Activated CD4-positive, alpha-beta T cell treated with anti-CD3 and anti-CD28 coated beads, Interleukin-2, amount 50 U/mL, for 4 hours (primary cell): ENCODE data around the gene CTDP1.
A peak's percentile ranks its signal among the peaks of the same experiment; 100 is the strongest.

Experiments used
- DNase-seq, 2 experiments: peaks; one replicate each; pipeline ENCODE4 v3.0.0-alpha.2; 2020

Gene CTDP1

DNA sequence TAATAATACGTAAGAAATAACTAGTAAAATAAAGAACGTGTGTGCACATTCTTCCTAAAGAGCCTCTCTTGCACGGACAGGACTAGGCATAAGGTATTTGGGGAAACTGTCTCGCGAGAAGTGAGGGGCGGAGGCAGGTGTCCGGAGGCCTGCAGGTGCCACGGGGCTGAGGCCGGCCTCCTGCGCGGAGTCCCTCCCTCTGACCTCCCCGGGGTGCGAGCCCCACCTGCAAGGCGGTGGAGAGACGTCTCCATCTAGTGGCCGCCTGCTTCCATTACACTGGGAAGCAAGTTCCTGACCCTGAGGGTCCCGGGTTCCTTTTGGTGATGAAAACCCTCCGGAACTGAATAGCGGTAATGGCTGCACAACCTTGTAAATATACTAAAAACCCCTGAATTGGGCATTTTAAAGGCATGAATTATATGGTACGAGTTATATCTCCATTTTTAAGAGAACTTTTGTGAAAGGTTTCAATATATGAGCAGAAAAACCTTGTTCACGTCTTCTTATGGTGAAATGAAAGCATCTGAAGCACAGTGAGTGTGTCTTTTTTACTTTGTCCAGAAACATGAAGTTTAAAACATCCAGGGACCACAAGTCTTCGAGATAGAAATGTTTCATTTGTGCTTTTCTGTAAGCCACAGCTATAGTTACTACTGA, 35.5 kb upstream of the CTDP1 start:
- DNase-seq = peak; percentile 62 to 65

DNA sequence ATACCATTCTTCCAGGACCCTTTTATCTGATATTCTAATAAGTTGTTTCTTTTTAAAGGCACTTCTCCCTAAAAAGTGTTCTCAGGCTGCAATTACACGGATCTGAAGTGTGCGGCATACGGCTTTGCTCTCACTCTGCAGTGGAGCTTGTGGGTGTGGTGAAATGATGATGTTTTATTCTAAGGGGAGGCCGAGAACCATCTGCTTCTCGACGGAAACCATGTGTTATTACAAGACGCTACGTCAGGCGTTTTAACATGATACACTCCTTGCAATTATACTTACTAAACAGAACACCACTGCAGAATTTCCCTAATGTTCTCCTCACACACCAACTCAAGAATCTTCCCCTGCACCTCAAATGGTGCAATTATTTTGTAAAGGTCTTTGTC, 34.9 kb upstream of the CTDP1 start:
- DNase-seq = no peak

DNA sequence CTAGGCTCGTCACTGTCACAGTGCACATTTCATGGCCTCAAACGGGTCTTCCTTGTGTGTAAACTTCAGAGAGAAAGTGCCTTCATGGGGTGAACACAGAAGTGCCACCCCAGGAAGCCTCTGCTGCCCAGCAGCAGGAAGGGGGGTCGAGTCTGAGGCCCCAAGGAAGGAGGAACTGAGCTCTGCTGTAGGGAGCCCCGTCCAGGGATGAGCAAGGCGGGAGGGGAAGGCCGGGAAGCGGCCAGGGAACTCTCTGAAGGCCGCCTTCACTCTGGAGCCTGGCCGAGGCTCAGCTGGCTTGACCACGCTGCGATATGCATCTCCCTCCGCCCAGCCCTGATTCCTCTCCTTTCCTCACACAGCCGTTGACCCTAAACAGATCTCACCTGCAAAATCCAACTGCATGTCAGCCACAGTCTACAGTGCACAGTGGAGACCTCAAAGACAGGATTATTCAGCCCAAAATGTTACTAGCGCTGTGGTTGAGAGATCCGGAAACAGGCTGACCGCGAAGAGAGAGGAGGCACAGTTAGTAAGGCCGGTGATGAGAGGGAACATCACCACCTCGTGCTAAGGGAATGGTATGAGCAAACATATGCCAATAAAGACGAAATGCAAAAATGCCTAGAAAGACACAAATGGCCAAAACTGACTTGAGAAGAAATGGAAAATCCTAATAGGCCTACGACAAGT, 34.2 kb upstream of the CTDP1 start:
- DNase-seq = no peak

DNA sequence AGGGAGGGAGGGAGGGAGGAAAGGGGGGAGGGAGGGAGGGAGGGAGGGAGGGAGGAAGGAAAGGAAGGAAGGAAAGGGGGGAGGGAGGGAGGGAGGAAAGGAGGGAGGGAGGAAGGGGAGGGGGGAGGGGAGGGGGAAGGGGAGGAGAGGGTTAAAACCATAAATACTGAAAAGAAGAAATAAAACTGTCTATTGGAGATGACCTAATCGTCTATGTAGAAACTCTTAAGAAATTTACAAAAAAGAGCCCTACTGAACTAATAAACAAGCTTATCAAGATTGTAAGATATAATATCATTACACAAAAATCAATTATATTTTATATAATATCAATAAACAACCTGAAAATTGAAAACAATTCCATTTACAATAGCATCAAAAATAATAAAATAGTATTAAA, 32.3 kb upstream of the CTDP1 start:
- DNase-seq = no peak

DNA sequence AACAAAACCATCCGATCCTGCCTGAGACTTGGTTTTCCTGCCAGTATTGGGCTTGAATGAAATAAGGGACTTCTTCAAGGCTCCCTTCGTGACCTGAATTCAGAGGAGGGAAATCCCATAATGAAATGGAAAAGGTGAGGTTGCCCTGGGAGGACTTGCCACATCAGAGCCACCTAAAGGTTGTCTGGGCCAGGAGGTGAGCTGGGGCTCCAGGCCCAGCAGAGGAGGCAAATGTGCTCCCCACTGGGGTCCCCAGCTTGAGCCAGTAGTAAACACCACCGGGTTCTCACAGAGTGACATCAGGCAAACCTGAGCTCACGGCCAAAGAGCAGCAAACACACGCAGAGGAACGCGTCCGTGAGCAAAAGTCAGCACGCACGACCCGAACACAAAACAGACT, 28.6 kb upstream of the CTDP1 start:
- DNase-seq = no peak

DNA sequence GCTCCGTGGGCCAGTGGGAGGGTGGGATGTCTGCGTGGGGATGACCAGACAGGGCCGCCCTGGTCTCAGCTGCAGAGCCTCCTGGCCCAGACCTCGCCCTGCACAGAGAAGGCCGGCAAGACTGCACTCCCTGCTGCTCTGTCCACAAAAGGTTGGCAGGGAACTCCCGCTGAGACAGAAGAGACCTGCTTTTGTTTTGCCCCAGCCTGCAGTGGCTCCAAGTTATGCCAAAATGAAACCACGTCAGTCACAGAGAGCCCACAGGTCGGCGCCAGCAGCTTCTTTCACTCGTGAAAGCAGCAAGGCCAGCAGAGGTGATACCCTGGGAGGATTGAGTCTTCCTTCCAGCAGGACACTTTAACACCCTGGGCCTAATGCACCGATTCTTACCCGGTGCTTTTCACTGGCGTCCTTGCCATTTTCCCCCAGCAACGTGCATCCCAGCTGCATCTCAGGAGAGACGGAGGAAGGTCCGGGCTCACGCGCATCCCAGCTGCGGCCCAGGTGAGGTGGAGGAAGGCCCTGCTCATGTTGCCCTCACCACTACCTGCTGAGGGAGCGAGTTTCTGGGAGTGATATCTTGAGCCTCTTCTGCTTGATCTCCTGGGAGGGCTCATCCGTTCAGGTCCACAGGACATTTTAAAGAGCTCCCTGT, 22.1 kb upstream of the CTDP1 start:
- DNase-seq = no peak

DNA sequence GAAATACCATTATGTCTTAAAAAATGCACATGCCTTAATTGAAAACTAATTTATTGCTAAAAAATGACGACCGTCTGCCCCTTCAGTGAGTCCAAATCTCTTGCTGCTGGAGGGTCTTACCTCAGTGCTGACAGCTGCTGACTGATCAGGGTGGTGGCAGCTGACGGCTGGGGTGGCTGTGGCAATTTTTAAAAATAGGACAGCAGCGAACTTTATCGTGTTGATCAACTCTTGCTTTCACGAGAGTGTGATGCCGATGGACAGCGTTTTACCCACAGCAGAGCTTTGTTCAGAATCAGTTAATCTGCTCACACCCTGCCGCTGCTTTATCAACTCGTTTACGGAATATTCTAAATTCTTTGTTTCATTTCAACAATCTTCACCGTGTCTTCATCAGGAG, 21.2 kb upstream of the CTDP1 start:
- no peak for DNase-seq

DNA sequence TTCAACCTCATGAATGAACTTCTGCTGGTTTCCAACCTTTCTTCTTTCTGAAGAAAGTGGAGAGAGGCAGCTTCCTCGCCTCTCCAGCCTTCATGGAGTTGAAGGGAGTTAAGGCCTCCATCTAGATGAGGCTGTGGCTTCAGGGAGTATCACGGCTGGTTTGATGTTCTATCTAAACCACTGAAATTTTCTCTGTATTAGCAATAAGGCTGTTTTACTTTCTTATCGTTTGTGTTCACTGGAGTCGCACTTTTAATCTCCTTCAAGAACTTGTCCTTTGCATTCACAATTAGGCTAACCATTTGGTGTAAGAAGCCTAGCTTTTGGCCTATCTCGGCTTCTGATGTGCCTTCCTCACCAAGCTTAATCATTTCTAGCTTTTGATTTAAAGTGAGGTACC, 19.9 kb upstream of the CTDP1 start:
- no peak for DNase-seq

DNA sequence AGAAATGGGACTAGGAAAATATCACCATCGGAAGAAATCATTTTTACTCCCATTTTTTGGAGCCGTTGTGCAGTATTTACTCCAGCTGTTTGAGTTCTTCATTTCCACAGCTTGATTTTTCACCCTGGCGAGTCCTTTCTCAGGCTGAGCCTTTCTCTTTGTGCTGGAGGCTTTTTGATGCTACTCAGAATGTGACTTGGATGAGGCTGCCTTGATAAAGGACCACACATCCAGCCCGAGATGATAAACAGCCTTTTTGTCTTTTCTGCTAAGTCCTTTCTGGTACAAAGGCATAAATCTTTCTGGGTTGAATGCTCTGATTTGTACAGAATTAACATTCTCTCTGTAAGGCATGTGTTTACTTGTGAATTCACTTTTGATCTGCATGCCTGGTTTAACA, 17.6 kb upstream of the CTDP1 start:
- DNase-seq = no peak

DNA sequence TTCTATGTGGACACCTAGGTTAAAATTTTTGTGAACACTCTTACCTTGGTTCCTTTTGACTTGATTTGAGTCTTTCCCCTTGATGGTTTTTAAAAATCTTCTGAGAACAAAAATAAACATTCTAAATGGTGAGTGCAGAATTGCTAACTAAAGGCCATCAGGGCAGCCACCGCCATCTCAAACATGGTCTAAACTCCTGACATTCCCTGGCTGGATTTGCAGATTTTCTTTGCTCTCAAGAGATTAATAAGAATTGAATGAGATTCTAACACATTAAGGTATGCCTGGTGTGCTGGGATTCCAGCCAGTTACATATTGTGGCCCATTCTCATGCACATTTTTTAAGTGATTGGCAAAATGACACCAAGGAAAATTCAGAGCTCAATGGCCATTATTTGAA, 17.2 kb upstream of the CTDP1 start:
- DNase-seq = no peak

DNA sequence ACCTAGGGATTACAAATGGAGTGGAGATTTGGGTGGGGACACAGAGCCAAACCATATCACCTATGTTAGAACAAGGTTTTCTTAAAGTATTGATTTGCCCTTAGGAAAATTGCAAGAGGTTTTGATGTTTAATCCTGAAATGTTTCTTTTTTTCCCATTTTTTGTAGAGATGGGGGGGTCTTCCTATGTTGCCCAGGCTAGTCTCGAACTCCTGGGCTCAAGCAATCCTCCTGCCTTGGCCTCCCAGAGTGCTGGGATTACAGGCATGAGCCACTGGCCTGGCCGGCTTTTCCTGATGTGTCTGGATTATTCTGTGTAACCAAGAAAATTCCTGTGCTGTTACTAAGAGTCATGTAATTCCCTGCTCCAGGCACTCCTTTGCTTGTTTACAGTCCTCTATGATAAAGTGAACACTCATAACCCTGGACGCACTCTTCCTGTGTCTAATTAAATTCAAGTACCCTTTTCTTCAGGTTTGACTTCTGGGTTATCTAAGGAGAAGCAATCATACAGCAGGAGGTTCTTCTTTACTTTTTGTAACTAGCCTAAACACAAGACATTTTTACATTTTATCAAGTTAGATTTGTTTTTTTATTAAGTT, 15.0 kb upstream of the CTDP1 start:
- no peak for DNase-seq

DNA sequence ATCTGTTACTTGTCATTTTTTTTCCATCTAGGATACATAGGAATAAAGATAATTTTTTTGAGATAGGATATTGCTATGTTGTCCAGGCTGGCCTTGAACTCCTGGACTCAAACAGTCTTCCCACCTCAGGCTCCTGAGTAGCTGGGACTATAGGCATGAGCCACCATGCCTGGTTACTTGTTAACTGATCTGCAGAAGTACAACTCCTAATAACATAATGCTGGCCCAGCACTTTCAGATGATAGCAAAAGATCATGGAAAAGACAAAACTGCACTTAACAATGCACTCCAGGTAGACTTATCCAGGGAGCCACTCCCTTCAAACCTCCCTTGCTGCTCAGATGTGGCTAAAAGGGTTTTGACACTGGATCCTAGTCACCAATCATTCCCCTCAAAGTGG, 11.4 kb upstream of the CTDP1 start:
- no peak for DNase-seq

DNA sequence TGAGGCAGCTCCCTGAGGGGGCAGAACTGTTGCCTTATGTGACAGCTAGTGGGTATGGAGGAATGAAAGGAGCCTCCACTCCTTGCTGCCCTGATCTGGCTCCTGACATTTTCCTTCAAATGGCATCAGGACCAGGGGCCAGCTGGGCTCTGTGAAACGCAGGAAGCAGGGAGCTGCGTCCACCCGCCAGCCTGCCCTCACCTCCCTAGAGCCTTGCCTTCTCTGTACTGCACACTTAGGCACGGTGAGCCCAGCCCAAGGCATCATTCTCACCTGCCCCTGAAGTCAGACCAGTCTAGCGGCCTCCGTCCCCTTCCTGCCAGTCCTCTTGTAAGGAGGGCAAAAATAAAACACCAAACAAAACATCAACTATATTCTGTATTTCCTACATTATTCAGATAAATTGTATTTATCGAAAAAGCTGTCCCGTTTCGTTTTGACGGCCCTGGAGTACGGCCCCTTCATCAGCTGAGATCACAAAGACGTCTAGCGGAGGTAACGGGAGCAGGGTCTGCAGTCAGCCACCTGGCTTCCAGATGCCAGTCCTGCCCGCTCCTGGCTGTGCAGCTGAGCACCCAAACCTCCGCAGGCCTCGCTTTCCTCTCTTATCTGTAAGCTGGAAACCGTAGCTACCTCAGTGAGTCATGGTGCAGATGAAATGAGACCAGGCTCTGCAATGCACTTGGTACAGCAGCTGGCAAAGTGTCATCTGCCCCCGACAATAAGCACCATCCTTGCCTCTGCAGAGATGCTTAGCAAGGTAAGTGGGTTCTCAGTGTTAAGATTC, 6.9 kb upstream of the CTDP1 start:
- no peak for DNase-seq

DNA sequence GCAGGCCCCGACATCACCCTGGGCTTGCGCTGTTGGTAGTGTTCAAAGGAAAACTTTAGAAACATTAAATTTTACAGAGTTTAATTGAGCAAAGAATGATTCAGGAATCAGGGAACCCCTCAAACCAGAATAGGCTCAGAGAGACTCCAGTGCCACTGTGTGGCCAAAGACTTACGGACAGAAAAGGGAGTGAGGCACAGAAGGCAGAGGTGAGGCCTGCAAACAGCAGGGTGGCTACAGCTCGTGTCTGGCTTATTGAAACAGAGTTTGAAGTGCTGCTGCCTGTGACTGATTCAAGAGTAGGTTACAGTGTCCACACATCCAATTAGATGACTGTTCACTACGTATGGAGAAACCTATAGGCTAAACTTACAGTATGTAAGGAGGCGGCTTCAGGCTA, 2.4 kb upstream of the CTDP1 start:
- DNase-seq = no peak

DNA sequence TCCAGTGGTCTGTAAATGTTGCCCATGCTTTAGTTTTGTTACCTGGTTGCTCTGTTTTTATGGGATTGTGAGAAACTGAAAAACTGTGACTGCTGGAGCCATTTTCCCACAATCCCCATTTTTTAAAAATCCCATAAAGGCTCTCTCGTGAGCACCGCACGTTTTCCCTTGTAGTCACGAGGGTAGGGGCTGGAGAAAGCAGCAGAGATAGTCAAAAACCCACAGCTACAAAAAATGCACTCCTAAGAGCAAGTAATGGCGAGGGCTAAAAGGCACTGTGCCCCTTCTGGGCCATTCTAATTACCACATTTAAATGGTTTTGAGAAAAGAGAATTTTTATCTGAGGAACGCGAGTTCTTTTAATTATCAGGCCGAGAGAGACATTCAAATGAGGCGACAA, 1.8 kb upstream of the CTDP1 start:
- no peak for DNase-seq

DNA sequence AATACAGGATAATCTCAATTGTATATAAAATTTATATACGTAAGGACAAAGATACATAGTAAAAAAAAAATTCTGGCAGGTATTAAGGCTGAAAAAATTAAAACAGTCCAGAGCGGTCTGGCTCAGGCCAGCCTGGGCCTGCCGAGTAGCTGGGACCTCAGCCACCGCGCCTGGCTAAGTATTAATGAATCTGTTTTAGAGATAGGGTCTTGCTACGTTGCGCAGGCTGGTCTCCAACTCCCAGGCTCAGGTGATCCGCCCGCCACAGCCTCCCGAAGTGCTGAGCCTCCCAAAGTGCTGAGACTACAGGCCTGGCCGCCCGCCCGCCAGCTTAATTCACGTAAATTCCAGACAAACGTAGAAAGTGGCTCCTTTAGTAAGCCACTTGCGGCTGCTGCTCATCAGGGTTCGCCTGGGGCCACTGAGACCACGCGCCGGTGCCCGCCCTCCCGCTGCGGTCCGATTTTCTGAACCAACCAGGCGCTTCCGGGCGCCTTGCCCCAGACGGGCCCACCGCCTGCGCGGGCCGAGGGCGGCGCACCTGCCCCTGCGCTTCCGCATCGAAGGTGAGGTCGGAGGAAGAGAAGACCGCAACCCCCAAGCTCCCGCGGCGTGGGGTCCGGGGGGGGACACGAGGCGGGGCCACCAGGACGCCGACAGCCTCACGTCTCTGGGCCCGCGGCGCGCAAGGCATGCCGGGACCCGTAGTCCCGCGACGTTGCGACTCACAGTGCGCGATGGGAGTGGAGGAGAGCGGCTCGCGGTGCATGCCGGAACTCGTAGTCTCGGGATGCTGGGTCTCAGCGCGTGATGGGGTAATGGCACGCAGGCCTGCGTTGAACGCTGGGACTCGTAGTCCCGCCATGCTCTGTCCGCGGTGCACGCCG, 695 bp upstream of the CTDP1 start:
- DNase-seq = peak; percentile 97 to 98

DNA sequence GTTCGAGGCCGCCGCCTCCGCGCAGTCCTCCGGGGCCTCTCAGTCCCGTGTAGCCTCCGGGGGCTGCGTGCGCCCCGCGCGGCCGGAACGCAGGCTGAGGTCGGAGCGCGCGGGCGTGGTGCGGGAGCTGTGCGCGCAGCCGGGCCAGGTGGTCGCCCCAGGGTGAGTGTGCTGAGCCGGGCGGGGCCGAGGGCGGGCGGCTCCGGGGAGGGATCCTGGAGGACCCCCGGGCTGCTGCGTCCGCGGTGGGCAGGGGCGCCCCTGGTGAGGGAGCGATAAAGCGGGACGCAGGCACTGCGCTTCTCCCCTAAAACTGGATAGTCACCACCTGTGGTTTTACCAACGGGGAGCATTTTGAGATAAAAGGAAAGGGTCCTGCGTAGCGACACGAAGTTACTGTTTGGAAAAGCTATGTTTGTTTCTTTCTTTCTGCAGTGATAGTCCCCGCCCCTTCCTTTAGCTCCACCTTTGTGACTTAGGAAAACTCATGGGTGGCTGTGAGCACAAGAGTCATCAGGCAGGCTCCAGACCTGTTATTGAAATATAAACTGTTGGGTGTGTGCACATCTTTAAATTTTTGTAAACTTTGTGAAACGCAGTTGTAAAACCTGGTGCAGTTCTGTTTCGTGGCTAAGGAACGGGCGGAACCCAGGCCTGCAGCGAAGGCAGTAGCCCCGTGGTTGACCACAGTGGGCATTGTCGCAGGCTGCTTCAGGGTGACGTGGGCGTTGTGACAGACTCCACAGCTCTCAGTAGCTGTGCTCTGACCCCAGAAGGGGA, 687 bp downstream of the CTDP1 start:
- DNase-seq = peak; percentile 48 to 52

DNA sequence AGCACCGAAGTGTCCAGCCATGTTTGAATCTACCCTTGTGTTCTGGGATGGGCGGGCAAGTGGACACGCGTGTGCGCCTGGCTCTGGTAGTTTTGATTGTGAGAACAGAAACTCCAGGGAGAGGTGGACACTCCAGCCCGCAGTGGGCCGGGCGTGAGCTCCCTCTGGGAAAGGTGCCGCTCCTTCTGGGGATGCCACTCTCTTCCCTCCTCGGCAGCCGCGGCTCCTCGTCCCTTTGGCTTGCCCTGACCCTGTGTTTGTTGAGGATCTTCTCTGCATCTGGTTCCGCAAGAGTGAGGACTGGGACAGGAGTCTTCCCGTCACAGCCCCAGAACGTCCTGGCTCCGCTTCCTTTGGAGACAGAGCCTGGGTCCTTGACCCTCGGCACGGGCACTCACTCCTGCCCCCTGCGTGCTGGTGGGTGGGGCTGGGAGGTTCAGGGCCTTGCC, 1.3 kb downstream of the CTDP1 start:
- DNase-seq = no peak

DNA sequence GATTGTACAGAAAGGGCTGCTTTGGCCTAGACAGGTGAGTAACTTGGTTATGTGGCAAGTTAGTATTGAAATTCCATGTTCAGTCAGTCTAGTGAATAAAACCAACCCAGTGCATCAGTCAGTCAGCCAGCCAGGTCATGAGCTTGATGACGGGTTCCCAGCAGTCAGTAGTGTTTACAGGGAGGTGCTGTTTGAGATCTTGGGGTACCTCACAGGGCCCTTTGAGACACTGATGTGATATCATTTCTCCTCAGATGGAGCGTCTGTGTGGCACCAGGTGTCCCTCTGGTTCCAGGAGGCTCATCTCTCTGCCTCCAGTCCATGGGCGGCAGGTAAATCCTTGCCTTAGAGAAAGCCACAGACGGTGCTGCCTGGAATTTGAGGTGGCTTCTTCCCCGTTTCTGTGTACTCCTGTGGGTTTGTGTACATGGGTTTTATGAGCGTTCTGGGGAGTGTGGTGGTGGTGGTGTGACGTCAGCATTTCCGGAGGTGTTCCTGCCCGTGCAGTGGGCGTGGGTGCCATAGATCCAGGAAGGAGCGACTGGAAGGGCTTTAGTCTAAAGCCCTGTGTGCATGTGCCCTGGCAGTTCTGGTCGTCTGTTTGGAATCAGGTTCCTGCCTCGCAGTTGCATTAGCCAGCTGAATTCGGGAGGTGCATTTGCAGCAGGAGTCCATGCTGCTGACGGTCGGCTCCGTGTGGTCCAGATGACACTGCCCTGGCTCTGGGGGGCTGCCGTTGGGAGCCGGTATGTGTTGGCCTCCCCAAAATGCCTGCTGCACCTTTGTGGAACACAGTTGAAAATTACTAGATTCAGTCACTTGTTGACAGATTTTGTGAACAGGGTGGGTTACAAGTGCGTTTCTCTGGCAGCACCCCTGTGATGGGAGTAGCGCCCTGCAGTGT, 2.1 kb downstream of the CTDP1 start:
- peak; percentile 54 to 60 for DNase-seq

DNA sequence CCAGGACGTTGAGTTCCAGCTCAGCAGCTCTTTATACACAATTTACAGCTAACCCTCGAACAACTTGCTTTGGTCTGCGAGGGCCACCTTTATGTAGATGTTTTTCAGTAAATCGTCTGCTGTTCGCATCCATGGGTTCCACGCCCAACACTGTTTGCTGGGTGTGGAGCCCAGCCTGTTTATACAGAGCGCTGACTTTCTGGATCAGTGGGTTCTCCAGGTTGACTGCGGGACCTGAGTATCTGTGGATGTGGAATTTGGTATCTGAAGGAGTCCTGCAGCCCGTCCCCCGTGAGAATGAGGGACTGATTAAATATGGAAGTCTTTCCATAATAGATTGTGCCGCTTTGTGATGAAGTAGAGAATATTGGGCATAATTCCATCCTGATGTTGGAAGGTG, 2.9 kb downstream of the CTDP1 start:
- no peak for DNase-seq
